Stimulated activated CD4-positive, alpha-beta T cell treated with anti-CD3 and anti-CD28 coated beads, Interleukin-2, amount 100 ng/mL, for 4 hours (primary cell): ENCODE results near the gene CCP110.
A peak's percentile ranks its signal among the peaks of the same experiment; 100 is the strongest.
"Not testable (repeated sequence)": the region's sequence is repeated elsewhere in the genome, so short reads cannot be mapped to it uniquely, and the experiment has no call there.

Experiments
- DNase-seq: peaks from one replicate; pipeline ENCODE4 v3.0.0-alpha.2; 2020; ENCODE audit warnings: low read depth

Gene CCP110

DNA sequence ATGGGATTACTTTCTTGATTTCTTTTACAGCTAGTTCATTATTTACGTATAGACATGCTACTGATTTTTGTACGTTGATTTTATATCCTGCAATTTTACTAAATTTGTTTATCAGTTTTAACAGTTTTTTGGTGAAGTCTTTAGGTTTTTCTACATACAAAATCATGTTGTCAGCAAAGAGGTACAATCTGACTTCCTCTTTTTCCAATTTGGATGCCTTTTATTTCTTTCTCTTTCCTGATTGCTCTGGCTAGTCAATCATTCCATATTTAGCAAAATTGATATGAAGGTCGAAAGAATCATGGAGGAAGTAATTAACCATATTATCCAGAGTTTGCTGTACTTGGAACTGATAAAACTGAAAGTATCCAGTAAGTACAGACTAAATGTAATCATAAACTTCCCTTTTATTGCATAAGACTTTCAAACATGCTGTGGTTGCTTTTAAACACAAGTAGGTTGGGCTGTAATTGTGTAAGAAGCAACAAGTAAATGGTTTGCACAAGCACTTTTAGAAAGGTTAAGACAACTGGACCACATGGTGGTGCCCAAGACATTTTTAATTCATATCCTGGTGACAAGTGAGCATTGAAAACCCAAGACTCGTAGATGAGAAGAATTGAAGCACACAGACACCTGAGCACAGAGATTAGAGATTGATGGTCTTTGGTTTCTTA lies 10.2 kb upstream of the CCP110 start:
- no peak for DNase-seq

DNA sequence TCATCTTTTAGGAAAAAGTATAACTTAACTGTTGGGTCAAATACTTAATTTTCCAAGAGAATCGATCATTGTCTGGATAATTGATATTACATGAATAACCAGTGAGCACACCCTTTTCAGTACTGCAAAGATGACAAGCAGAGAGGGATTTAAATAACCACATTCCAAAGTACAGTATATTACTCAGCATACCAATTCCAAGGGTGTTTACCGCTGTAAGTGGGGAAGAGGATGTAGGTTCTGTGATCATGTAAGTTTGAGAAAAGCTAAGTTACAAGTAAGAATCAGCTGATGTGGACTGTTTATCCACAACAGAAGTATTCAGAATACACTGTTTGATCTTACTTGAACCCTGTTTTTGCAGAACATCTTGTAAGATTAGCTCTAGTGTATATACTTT lies 8.0 kb upstream of the CCP110 start:
- DNase-seq: no peak

DNA sequence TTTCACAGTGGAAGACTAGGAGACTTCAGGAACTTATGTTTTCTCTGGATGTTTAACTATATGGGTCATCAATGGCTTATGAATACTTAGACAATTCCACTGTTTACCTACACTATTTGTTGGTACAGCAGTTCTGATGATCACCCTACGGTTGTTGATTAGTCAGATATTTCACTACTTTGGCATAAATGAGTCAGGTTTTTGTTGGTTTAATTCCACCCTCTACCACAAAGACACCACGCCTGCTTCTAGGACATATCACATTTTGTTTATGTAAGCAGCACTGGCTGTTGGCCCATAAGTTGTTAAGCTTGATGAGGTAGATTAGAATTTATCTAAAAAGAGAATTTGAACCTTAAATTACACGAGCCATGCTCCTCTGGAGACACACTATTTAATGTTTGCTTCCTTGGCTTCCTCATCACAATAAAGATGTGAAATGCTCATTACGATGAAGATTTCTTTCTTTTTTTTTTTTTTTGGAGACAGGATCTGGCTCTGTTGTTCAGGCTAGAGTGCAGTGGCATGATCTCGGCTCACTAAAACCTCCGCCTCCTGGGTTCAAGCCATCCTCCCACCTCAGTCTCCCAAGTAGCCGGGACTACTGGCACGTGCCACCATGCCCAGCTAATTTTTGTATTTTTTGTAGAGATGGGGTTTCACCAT lies 6.2 kb upstream of the CCP110 start:
- no peak for DNase-seq

DNA sequence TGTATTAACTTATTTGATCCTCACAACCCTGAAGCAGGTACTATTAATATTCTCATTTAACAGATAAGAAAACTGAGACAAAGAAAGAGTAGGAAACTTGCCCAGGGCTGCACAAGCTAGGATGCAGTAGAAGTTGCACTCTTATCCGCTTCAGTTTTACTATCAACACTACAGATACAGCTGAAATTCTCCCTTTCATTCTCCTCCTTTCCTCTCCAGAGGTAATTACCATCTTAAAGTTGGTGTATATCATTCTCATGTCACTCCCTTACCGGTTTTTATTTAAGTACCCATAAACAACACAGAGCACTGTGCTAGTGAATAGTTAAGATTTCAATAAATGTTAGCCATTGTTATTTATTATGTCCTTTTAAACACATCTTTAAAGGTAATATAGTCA lies 5.4 kb upstream of the CCP110 start:
- DNase-seq: no peak

DNA sequence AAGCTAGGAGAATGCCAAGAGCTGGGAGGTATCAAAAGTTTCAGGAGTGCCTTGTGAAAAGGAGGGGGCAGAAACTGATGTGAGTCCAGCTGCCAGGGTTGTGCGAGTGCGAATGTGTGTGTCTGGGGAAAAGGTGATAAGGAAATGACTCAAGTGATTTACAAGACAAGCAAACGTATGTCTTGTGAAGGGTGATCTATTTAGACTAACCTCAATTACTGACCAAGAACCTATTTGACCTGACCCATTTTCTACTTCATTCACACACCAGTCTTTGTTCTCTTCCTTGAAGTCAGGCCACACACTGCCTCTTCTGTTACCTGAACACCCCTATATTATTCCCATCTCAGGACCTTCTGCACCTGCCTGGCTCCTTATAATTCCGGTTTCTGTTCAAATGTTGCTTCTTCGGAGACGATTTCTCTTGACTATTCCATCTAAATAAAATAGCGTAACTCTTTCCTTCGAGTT lies 2.8 kb upstream of the CCP110 start:
- DNase-seq: no peak

DNA sequence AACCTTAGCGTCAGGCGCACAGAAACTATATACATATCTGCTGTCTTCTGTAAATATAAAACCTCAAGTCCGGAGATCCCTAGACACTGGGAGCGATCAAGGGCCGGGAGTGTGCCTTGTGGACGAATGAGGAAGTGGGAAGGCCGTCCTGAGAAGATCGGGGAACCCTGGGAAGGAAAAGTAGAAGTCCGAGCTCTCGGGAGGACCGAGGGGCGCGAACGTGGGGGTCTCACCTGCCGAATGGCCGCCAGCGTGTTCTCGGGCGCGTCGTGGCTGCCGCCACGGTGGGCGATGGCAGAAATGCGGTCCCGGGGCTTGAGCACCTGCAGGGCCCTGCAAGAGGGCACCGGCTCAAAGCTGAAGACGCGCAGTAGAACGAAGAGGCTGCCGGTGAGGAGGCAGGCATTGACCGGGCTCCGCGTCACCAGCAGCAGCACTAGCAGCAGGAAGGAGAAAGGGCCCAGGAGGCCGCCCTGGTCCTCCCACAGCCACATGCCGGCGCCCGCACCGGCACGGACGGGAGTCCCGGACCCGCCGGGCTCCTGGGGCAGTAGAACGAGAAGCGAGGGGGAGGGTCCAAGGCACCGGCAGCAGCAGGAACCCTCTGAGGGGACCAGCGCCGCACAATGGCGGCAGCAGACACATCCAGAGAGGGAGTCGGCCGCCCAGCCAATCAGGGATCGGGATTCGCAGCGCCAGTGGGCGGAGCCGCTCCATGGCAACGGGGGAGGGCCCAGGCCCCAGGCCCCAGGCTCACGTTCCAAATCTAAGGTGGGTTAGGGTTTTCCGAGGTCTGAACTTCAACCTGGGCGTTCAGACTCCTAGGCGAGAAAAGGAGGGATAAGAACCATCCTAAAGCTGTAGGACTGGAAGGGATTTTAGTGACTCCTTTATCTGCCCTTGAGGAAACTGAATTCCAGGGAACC lies 2.0 kb upstream of the CCP110 start, which contains the start of gene GDE1:
TSS of gene GDE1 (minus strand) at position 628 of the 926 bp plus-strand sequence. CDS start at position 494, 134 bp downstream.
- peak; percentile 94 for DNase-seq

DNA sequence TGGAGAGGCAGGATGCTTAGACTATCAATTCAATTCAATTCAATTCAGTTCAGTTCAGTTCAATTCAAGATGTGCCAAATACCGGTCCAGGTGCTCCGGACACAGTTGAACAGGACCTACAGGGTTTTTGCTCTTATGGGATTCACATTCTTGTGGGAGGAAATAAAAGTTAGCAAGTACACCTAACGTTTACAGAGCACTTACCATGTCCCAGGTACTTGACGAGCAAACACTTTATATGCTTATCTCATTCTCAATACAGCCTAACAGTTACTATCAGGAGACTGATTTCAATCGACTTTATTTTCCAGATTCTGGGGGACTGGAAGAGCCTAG lies 1.4 kb upstream of the CCP110 start:
- no peak for DNase-seq

DNA sequence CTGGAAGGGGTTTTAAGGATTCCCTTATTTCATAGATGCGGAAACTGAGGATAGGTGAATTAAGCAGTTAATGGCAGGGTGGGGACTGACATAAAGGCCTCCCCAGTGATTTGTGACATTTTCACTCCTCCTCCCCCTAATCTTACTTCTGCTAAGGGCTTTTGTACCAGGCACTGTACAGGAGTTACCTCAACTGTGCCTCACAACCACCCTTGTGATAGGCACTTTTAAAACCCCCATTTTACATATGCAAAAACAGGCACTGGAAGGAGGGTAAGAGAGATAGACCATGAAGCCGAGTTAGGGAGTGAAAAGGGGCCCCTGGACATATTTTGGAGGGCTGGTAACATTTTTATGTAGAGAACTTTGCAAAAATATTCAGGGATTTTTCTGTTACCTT lies 982 bp upstream of the CCP110 start:
- DNase-seq: no peak

DNA sequence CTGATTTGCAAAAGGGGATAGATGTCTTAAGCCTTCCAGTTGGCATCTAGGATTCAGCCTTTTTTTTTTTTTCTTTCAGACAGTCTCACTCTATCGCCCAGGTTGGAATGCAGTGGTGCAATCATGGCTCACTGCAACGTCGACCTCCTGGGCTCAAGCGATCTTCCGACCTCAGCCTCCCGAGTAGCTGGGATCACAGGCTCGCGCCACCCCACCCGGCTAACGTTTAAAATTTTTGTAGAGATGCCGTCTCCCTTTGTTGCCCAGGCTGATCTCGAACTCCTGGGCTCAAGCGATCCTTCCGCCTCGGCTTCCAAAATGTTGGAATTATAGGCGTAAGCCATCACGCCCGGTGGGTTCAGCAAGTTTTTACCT lies 571 bp upstream of the CCP110 start:
- no peak for DNase-seq

DNA sequence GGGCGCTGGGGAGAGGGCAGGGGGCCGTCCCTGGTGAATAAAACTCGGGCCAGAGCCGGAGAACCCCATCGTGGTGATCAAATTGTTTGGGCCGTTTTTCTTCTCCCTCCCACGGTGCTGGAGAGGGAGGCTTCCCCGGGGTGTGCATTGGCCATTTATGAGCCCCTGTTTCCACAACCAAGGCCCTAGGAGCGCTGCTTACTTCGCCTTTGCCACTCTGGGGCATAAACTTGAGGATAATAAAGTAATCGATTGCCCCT lies 544 bp downstream of the CCP110 start:
- no peak for DNase-seq

DNA sequence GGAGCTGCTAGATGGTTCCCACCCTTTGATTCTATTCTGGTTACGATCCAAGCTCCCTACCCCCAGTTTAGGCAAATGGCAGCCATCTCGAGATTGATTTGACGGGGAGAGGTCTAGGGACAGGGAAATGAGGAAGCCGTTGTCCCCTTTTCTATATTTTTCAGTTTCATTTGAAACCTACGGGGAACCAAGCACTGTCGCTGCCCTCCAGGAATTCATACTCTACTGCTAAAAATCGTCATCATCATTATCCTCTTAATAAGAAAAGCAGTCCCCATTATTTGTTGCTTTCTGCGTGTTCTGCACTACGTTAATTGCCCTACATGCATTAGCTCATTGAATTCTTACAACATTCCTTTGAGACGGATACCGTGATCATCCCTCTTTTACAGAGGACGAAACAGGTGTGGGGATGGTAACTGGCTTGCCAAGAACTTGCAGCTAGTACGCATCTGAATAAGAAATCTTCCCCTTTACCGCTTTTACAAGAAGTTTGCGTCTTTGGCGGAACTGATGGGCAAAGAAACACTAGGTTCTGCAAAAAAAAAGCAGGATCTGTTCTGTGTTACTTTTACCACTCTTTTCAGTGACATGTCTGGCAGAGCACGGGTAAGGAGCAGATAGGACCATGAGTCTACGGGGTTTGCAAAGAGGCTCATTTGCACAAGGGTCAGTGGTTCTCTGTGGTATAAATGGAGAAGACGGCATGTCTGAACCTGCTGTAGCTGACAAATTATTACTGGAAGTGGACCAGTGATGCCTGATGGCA lies 1.1 kb downstream of the CCP110 start:
- DNase-seq: no peak

DNA sequence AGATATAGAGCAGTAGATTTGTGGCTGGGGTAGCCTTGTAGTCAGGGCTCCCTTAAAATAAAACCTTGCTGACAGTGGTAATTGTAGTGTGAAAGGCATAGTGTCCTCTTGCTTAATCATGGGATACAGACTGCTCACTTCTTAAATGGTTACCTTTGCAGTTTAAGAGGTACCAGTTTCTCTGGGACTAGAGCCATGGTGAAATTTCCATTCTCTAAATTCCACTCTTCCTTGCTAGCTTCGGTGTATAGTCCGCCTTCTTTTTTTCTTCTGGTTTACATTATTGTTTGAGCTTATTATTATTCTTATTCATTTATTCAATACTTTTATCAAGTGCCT lies 1.6 kb downstream of the CCP110 start:
- no peak for DNase-seq

DNA sequence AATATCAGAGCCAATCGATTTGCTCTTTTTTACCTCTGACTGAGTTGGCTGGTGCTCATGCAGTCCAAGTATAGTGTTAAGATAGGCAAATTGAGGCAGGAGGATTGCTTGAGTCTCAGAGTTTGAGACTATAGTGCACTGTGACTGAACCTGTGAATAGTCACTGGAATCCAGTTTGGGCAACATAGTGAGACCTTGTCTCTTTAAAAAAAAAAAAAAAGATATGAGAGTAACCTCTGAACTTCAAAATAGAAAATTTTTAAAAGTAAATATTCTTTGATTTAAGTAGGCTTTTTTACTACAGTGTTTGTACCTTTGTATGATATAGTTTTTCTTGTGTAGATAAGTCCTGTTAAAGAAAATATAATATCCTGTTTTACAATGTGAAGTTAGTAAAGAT lies 3.4 kb downstream of the CCP110 start:
- no peak for DNase-seq

DNA sequence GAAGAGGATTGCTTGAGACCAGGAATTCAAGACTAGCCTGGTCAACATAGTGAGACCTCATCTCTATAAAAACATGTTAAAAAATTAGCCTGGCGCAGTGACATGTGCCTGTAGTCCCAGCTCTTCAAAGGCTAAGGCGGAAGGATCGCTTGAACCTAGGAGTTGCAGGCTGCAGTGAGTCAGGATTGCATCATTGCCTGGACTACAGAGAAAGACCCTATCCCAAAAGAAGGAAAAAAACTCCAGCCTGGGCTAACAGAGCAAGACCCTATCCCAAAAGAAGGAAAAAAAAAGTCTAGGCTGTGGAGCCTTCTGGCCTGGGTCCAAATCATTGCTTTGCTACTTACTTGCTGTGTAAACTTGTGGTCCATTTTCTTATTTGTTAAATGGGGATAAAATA lies 4.9 kb downstream of the CCP110 start:
- no peak for DNase-seq

DNA sequence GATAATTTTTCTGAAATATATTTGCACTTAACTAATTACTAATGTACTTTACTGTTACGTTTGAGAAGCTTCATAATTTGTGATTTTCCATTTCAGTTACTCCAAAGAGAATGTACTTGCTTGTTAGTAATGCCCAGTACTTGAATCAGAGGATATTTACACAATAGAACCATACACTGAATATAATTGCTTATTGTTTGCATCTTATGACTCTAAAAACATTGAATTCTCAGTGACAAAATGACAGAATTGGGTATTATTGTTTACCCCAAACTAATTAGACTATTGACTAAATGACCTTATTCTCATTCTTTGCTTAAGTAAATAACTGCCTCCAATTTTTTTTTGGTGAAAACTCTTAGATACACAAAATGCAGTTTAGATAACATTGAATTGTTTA lies 8.9 kb downstream of the CCP110 start:
- DNase-seq: no peak

DNA sequence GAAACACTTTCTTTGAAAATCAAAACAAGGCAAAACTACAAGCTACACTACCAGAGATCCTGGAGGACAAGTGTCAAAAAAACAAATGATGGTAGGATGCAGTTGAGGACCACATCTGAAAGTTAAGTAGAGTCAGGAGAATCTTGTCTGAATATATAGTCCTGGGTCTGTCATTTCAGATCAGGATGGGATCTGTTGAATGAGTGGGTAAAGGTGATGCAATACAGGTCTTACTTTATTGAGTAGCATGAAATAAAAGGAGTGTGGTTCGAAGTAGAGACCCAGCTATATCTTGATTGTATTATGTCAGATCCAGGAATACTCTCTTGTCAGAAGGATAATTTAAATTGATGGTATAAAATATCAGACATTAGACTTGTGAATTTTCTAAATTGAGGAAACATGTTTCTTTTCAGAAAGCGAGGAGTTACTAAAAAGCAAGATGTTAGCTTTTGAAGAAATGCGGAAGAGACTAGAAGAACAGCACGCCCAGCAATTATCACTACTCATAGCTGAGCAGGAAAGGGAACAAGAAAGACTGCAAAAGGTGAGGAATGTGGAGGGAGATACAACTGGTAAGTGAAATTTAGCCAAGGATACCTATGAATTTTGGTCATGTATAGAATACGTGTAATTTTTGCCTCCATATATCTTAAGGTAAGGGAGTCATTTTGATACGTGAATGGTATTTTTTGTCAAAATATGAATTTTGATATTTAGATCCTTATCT lies 16.7 kb downstream of the CCP110 start:
- no peak for DNase-seq

DNA sequence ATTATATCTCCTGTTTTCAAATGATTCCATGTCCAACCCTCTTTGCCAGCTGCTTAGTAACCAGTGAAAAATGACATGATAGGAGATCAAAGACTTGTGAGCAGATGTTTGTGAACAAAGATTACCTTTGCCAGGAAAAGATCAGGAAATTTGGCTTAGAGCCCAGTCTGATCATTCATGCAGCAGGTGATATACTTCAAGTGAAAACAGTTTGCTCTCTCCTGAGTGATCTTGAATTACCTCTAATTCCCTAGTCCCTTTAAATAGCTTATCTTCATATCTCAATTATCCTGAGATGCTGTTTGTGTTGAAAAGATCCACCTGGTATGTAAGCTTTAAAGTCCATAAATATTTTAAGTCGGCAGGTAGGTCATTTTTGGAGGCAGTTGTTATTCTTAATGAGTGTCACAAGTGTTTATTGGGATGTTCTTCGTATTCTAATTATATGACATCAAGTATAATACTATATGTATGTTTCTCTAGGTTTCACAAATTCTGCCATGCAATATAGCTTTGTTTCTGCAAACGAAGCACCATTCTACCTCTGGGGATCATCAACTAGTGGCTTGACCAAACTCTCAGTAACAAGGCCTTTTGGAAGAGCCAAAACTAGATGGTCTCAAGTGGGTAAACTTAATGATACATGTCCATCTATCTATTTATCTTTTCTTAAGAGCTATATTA lies 18.5 kb downstream of the CCP110 start:
- DNase-seq: no peak

DNA sequence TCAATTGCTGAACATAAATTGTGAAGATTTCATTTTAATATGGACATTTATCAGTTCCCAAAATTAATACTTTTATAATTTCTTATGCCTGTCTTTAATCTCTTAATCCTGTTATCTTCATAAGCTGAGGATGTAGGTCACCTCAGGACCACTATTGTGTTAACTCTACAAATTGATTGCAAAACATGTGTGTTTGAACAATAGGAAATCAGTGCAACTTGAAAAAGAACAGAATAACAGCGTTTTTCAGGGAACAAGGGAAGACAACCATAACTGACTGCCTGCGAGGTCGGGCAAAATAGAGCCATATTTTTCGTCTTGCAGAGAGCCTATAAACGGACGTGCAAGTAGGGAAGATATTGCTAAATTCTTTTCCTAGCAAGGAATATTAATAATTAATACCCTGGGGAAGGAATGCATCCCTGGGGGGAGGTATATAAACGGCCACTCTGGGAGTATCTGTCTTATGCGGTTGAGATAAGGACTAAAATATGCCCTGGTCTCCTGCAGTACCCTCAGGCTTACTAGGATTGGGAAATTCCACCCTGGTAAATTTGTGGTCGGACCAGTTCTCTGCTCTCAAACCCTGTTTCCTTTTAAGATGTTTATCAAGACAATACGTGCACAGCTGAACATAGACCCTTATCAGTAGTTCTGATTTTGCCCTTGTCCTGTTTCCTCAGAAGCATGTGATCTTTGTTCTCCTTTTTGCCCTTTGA lies 19.7 kb downstream of the CCP110 start:
- not testable (repeated sequence) for DNase-seq

DNA sequence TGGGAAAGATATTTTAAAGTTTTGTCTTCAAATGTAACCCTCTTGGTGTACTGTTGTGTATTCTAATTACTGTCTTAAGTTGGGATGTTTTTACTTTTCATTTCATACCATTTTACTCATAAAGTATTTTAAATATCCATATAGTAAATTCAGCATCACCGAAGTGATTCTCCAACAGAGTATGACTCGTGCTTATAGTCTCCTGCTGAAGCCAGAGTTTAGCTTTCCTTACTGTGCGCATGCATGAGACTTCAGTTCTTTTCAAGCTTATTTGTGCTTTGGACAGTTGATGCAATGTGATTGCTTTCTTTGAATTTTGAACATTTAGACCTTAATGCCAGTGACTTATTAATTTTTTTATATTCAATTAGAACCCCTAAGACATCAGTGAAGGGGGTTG lies 24.4 kb downstream of the CCP110 start:
- no peak for DNase-seq

DNA sequence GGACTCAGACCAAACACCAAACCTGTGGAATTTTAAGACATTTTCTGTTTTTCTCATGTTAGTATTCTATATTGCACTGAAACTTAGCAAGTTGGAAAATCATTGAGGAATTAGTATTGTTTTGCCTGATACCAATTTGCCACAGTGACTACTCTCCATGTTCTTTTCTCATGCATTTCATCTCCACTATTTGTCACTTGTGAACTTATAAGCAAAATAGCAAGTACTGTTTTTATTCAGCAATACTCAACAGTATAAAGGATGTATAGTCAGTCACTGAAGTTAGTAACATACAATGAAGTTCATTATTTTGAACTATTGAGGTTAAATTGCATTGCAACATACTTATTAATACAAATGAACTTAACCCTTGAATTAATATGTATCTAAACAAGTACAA lies 25.9 kb downstream of the CCP110 start:
- no peak for DNase-seq
